Esophagus squamous epithelium (tissue), 5 donors: ENCODE results near the gene CACNA1I. TPM values are rescaled to one million over a fixed set of nuclear protein-coding genes. Genes with fewer than 3 reads are reported as not detected.

Experiments
- DNase-seq: peaks from one replicate; lab custom pipeline; 2025; lab: John Stamatoyannopoulos, UW
- H3K27ac ChIP-seq, 4 donors: fragments of 200-600 bp; sonication (generic); one replicate each; pipeline ENCODE4 v1.5.1; 2016 to 2019; ENCODE audit warnings: mild to moderate bottlenecking in 1 of 4
- H3K27me3 ChIP-seq, 4 donors: fragments of 200-600 bp; sonication (generic); 1 replicate in 3 of 4; 2 replicates in 1 of 4; pipeline versions ENCODE4 v1.5.1 to v1.6.0; 2017 to 2021; ENCODE audit warnings: antibody characterized with exemption in 1 of 4
- H3K36me3 ChIP-seq, 3 donors: fragments of 200-600 bp; sonication (generic); one replicate each; pipeline ENCODE4 v1.5.1; 2016 to 2019
- H3K4me1 ChIP-seq, 3 donors: fragments of 200-600 bp; sonication (generic); one replicate each; pipeline ENCODE4 v1.5.1; 2017 to 2019
- H3K4me3 ChIP-seq, 4 donors: fragments of 200-600 bp; sonication (generic); 1 replicate in 3 of 4; 2 replicates in 1 of 4; pipeline ENCODE4 v1.5.1; 2016 to 2019; ENCODE audit warnings: mild to moderate bottlenecking in 2 of 4, moderate library complexity in 1 of 4
- H3K9me3 ChIP-seq, 3 donors: fragments of 200-600 bp; sonication (generic); one replicate each; pipeline ENCODE4 v1.5.1; 2016 to 2019
- POLR2A ChIP-seq, 4 donors: fragments of 450-650 bp; IDR thresholded peaks; one replicate each; pipeline ENCODE4 v1.6.1; 2017; ENCODE audit warnings: antibody characterized with exemption in 4 of 4, mild to moderate bottlenecking in 4 of 4, moderate library complexity in 3 of 4
- WGBS, 2 donors: methylation state at CpG; one replicate each; pipeline ENCODE4 v1.1.5; 2018; 5-methylcytosine and 5-hydroxymethylcytosine counted together
- intact Hi-C: fragments of 100-400 bp; cut with DNase I; formaldehyde crosslinking; loops from one replicate; pipeline ENCODE4 v1.15.0; 2022
- total RNA-seq, 4 donors: library from RNA; depleted of rRNA; stranded (reverse); fragments of >200 nt; gene quantifications; one replicate each; pipeline ENCODE4 v1.1.0, GENCODE V29; 2016
- TF ChIP-seq, protein P1 (sequence below), 6 experiments: fragments of 450-650 bp in 4 of 6; fragments of 200-600 bp in 2 of 6; sonication (generic) in 2 of 6; IDR thresholded peaks; one replicate each; pipeline ENCODE4 v1.5.1; 2016 to 2019; ENCODE audit warnings: antibody characterized with exemption in 6 of 6, mild to moderate bottlenecking in 4 of 6, moderate library complexity in 4 of 6
- donor health status: DM: yes; HTN: yes; CAD: no.

Gene CACNA1I
- total RNA-seq, 4 donors from 2014 or later = 0.12 to 0.38 (median 0.20) TPM

DNA sequence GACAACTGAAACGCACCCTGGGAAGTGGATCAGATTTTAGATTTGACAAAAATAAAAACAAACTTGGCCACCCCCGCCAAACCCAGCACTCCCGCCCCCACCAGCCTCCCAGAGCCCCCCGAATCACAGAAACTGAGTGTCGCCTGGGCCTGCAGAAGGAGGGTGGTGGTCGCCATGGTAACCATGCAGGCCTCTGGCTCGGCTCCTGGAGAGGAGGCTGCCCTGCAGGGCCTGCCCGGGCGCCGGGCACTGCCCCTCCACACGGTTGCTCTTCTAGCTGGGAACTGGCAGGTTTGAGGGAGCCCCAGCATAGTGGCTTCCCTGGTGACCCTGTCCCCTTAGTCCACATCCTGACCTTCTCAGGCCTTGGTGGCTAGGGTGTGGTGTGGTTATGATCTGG, 19.3 kb downstream of the CACNA1I start:
- H3K36me3 ChIP-seq = no peaks in the 10 kb centered on the region
- no peak for DNase-seq
- no peak for TF ChIP-seq POLR2A (IDR thresholded peaks at IDR 0.05)
- TF ChIP-seq, protein P1, sequence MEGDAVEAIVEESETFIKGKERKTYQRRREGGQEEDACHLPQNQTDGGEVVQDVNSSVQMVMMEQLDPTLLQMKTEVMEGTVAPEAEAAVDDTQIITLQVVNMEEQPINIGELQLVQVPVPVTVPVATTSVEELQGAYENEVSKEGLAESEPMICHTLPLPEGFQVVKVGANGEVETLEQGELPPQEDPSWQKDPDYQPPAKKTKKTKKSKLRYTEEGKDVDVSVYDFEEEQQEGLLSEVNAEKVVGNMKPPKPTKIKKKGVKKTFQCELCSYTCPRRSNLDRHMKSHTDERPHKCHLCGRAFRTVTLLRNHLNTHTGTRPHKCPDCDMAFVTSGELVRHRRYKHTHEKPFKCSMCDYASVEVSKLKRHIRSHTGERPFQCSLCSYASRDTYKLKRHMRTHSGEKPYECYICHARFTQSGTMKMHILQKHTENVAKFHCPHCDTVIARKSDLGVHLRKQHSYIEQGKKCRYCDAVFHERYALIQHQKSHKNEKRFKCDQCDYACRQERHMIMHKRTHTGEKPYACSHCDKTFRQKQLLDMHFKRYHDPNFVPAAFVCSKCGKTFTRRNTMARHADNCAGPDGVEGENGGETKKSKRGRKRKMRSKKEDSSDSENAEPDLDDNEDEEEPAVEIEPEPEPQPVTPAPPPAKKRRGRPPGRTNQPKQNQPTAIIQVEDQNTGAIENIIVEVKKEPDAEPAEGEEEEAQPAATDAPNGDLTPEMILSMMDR (IDR thresholded peaks at IDR 0.05) = no peak
- peaks cover 10 to 12% (median 12%) of the 10 kb centered on the region in 3 donors for H3K4me1 ChIP-seq
- H3K27me3 ChIP-seq = peaks cover 0 to 67% (median 0%) of the 10 kb centered on the region in 4 donors
- WGBS, 2 donors = 75% methylated on average over 4 of the region's 11 CpGs; no CpG with 5 or more reads in 1 of the 2 donors
- no peaks in the 10 kb centered on the region for H3K9me3 ChIP-seq
- H3K27ac ChIP-seq = no peak overlapping the region
- intact Hi-C loops = no loop called here
- no peak overlapping the region for H3K4me3 ChIP-seq

DNA sequence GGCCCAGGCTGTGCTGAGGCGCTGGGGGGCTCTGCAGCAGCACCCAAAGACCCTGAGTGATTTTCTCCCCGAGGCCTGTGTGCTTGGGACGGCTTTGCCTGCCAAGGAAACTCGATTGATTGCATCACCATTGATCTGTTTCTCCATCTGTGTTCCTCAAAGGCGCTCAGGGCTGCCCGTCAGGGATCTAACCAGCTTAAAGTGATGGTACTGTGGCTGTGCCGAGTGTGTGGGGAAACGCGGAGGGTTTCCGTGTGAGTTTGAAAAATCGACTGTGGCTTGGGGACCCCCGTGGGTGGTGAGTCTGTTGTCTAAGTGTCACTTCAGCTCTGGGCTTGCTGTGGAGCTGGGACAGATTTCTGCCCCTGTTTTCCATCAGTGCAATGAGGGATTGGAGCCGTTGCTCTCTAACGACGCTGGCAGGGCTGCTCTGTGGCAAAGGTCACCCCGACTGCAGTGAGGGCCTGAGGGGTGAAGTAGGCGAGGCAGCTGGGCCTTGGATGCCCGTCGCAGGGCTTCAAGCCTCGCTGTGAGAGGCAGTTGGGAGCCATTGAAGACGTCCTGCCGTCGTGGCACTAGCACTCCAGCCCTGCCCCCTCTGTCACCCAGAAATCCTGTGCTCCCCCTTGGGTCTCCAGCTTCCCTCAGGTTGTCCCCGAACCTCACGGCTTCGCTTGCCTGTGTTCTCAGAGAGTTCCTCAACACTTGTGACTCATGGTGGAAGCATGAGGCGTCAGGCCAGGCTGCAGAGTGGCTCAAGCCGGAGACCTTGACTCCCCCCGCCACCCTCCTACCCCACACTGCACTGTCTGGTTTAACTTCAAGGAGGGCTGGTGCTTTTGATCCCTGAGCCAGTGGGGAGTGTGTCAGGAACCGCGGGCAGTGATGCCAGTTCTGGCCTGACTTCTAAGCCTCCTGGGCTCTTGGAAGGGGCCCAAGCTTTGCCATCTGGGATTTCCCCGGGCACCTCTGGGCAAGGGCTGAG, 21.8 kb downstream of the CACNA1I start:
- Histone ChIP-seq H3K4me1 (peaks cover 10 to 13% (median 12%) of the 10 kb centered on the region in 3 donors), H3K4me3 (no peak overlapping the region), H3K36me3 (no peaks in the 10 kb centered on the region), H3K27ac (no peak overlapping the region), H3K27me3 (peaks cover 0 to 78% (median 0%) of the 10 kb centered on the region in 4 donors), H3K9me3 (no peaks in the 10 kb centered on the region)
- WGBS, 2 donors = 20 to 44% methylated on average over 1 to 18 of the region's 32 CpGs
- TF ChIP-seq, protein P1 (IDR thresholded peaks at IDR 0.05) = no peak
- TF ChIP-seq POLR2A (IDR thresholded peaks at IDR 0.05) = no peak
- intact Hi-C loops = no loop called here
- no peak for DNase-seq

DNA sequence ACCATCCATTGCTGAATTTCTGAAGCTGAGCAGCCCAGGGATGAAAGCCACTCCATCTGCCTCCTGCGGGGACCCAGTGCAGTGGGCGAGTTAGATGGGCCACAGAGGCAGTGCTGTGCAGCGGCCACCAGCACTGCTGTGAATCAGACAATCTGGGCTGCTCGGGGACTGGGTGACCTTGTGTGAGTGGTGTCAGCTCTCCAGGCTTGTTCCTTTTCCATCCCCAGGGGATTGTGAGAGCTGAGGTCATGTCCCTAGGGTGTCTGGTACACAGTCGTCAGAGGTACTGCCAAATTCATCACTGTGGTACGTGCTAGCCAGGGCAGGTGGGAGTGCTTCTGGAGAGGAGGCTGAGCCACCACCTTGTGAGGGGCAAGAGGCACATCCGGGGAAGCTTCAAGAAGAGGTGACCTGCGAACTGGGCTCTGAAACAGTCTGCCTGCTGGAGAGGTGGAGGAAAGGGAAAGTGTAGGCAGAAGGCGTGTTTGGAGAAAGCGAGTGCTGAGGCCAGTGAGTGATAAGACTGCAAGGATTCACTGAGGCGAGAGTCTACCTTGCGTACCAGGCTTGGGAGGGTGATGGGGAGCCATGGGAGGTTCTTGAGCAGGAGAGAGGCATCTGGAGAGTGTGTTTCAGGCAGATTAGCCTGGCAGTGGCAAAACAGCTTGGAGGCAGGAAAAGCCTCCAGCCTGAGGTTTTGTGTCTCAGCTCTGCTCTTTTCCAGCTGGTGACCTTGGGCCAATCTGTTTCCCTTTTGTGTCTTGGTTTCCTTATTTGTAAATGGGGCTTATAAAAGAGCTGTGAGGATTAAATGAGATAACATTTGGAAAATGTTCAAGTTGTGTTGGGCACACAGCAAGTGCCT, 22.7 kb downstream of the CACNA1I start:
- whole genome bisulfite sequencing, 2 donors = 68 to 76% methylated on average over 4 to 6 of the region's 12 CpGs
- H3K36me3 ChIP-seq = no peaks in the 10 kb centered on the region

DNA sequence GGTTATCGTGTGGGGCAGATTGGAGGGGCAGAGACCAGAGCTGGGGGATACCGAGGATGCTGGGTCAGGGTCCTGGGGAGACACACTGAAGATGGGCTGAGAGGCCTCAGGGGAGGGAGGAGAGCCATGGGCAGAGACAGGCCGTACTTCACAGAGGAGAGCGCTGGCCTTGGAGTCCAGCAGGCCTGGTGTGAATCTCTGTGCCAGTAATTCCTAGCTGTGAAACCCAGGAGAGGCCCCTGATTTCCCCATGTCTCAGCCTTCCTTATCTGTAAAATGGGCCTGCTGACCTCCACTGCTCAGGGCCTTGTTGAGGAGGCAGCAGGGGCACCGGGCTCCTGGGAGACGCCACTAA, 23.4 kb downstream of the CACNA1I start:
- peaks cover 10 to 25% (median 17%) of the 10 kb centered on the region in 3 donors for H3K4me1 ChIP-seq
- H3K27me3 ChIP-seq = peaks cover 0 to 88% (median 0%) of the 10 kb centered on the region in 4 donors
- no peak for TF ChIP-seq POLR2A (IDR thresholded peaks at IDR 0.05)
- TF ChIP-seq, protein P1 (IDR thresholded peaks at IDR 0.05) = no peak
- H3K4me3 ChIP-seq = no peak overlapping the region
- H3K9me3 ChIP-seq = no peaks in the 10 kb centered on the region
- 49 to 61% methylated on average over 6 of the region's 6 CpGs for WGBS, 2 donors
- no peaks in the 10 kb centered on the region for H3K36me3 ChIP-seq
- intact Hi-C loops = no loop called here
- no peak for DNase-seq
- H3K27ac ChIP-seq = no peak overlapping the region

More for the DNA sequence above, 22.7 kb downstream of the CACNA1I start:
- Histone ChIP-seq H3K9me3 (no peaks in the 10 kb centered on the region), H3K4me3 (no peak overlapping the region), H3K4me1 (peaks cover 10 to 22% (median 17%) of the 10 kb centered on the region in 3 donors), H3K27me3 (peaks cover 0 to 87% (median 0%) of the 10 kb centered on the region in 4 donors), H3K27ac (no peak overlapping the region)
- no peak for DNase-seq
- intact Hi-C loops = no loop called here
- TF ChIP-seq, protein P1 (IDR thresholded peaks at IDR 0.05) = no peak
